H1 (cell line): ENCODE measurements around the gene CCNB1.
"Not testable (repeated sequence)": the region's sequence is repeated elsewhere in the genome, so short reads cannot be mapped to it uniquely, and the experiment has no call there.

ENCODE experiments used
- BCL11A ChIP-seq, 2 experiments: IDR thresholded peaks; one replicate each; pipeline ENCODE4 v1.6.1; 2011; ENCODE audit warnings: low read depth in 2 of 2, low read length in 2 of 2, mild to moderate bottlenecking in 2 of 2
- CHD2 ChIP-seq: IDR thresholded peaks from 2 replicates; pipeline ENCODE4 v1.6.1; 2012; ENCODE audit warnings: low read length, improper control_type of control experiment
- EZH2 ChIP-seq: fragments of 200-600 bp; sonication (generic); IDR thresholded peaks from 2 replicates; pipeline ENCODE4 v1.7.1; 2012; ENCODE audit warnings: low read depth, mild to moderate bottlenecking, moderate library complexity, low read length, inconsistent platforms; ENCODE audit not compliant: severe bottlenecking
- HDAC6 ChIP-seq: IDR thresholded peaks from one replicate; pipeline ENCODE4 v1.7.1; 2012; ENCODE audit warnings: low read depth, mild to moderate bottlenecking, inconsistent platforms, low read length, moderate library complexity
- JUND ChIP-seq: IDR thresholded peaks from 2 replicates; pipeline ENCODE4 v1.6.1; 2011; ENCODE audit warnings: mild to moderate bottlenecking, improper control_type of control experiment, low read length
- MAFK ChIP-seq: IDR thresholded peaks from 2 replicates; pipeline ENCODE4 v1.6.1; 2012; ENCODE audit warnings: low read depth, mild to moderate bottlenecking, improper control_type of control experiment, low read length
- MAX ChIP-seq: IDR thresholded peaks from 2 replicates; pipeline ENCODE4 v1.6.1; 2012; ENCODE audit warnings: inconsistent platforms
- POLR2A ChIP-seq, 2 experiments: IDR thresholded peaks; 1 replicate in 1 of 2; 2 replicates in 1 of 2; pipeline ENCODE4 v1.6.1; 2011; ENCODE audit warnings: low read depth in 2 of 2, low read length in 2 of 2, mild to moderate bottlenecking in 2 of 2; ENCODE audit errors: control extremely low read depth in 1 of 2
- USF2 ChIP-seq: IDR thresholded peaks from 2 replicates; pipeline ENCODE4 v1.6.1; 2011; ENCODE audit warnings: low read length, improper control_type of control experiment
- ZNF274 ChIP-seq: IDR thresholded peaks from 2 replicates; pipeline ENCODE4 v1.7.0; 2012; ENCODE audit warnings: low read length, borderline replicate concordance; ENCODE audit errors: extremely low read depth
- TF ChIP-seq, protein P1 (sequence below), 3 experiments: IDR thresholded peaks; 1 replicate in 2 of 3; 2 replicates in 1 of 3; pipeline versions ENCODE4 v1.5.1 to v1.6.1; 2011; ENCODE audit warnings: low read length in 3 of 3, mild to moderate bottlenecking in 3 of 3, inconsistent platforms in 2 of 3, low read depth in 1 of 3, moderate library complexity in 1 of 3; ENCODE audit not compliant: insufficient read depth in 1 of 3; ENCODE audit errors: control extremely low read depth in 1 of 3

DNA sequence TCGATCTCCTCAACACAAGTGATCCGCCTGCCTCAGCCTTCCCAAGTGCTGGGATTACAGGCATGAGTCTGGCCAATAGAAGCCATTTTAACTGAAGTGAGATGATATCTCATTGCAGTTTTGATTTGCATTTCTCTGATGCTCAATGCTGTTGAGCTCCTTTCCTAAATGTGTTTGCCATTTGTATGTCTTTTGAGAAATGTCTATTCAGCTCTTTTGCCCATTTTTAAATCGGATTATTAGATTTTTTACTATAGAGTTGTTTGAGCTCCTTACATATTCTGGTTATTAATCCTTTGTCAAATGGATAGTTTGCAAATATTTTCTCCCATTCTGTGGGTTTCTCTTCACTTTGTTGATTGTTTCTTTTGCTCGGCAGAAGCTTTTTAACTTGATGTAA lies 26.7 kb upstream of the CCNB1 start:
- TF ChIP-seq MAX; EZH2; HDAC6; BCL11A (IDR thresholded peaks at IDR 0.05; ENCODE audit: low read depth in 2 of 2, low read length in 2 of 2); ZNF274; POLR2A (IDR thresholded peaks at IDR 0.05; ENCODE audit: control extremely low read depth in 1 of 2, low read depth in 2 of 2, low read length in 2 of 2); MAFK; USF2; CHD2; JUND: not testable (repeated sequence)
- TF ChIP-seq, protein P1, sequence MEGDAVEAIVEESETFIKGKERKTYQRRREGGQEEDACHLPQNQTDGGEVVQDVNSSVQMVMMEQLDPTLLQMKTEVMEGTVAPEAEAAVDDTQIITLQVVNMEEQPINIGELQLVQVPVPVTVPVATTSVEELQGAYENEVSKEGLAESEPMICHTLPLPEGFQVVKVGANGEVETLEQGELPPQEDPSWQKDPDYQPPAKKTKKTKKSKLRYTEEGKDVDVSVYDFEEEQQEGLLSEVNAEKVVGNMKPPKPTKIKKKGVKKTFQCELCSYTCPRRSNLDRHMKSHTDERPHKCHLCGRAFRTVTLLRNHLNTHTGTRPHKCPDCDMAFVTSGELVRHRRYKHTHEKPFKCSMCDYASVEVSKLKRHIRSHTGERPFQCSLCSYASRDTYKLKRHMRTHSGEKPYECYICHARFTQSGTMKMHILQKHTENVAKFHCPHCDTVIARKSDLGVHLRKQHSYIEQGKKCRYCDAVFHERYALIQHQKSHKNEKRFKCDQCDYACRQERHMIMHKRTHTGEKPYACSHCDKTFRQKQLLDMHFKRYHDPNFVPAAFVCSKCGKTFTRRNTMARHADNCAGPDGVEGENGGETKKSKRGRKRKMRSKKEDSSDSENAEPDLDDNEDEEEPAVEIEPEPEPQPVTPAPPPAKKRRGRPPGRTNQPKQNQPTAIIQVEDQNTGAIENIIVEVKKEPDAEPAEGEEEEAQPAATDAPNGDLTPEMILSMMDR (IDR thresholded peaks at IDR 0.05; ENCODE audit: control extremely low read depth in 1 of 3, insufficient read depth in 1 of 3, low read depth in 1 of 3, low read length in 3 of 3) = not testable (repeated sequence)
